SIG-M5 (cell line): ENCODE results near the gene SCYL3.
"Not testable (repeated sequence)": the region's sequence is repeated elsewhere in the genome, so short reads cannot be mapped to it uniquely, and the experiment has no call there.

Experiments used
- DNase-seq: peaks from one replicate; lab custom pipeline; 2025; lab: John Stamatoyannopoulos, UW

The SCYL3 gene

GRCh38 chr1:169893645-169894423 is at the start of gene SCYL3:
Gene SCYL3 (minus strand): TSS chr1:169893896. CDS start chr1:169888840, 5,056 bp downstream.
- DNase-seq: peak; percentile 95

GRCh38 chr1:169941982-169942830 is 48.5 kb upstream of the SCYL3 start:
- no peak for DNase-seq

- no peak for DNase-seq
Measured at GRCh38 chr1:169933984-169934725, 40.5 kb upstream of the SCYL3 start.

- DNase-seq: no peak
Measured at GRCh38 chr1:169931795-169932231, 38.1 kb upstream of the SCYL3 start.

- no peak for DNase-seq
Measured at GRCh38 chr1:169929210-169929526, 35.5 kb upstream of the SCYL3 start.

- DNase-seq: peak; percentile 45
Measured at GRCh38 chr1:169928438-169929209, 34.9 kb upstream of the SCYL3 start.

- DNase-seq: no peak
Measured at GRCh38 chr1:169925505-169926482, 32.1 kb upstream of the SCYL3 start.

GRCh38 chr1:169924829-169925228 is 31.1 kb upstream of the SCYL3 start:
- no peak for DNase-seq

- no peak for DNase-seq
Measured at GRCh38 chr1:169924063-169924462, 30.4 kb upstream of the SCYL3 start.

- DNase-seq: no peak
Measured at GRCh38 chr1:169921080-169921479, 27.4 kb upstream of the SCYL3 start.

- no peak for DNase-seq
Measured at GRCh38 chr1:169918927-169919326, 25.2 kb upstream of the SCYL3 start.

GRCh38 chr1:169918220-169918619 is 24.5 kb upstream of the SCYL3 start:
- not testable (repeated sequence) for DNase-seq

- no peak for DNase-seq
Measured at GRCh38 chr1:169915150-169915549, 21.5 kb upstream of the SCYL3 start.

- no peak for DNase-seq
Measured at GRCh38 chr1:169914531-169914930, 20.8 kb upstream of the SCYL3 start.

- no peak for DNase-seq
Measured at GRCh38 chr1:169909499-169909898, 15.8 kb upstream of the SCYL3 start.

- DNase-seq: no peak
Measured at GRCh38 chr1:169906938-169907337, 13.2 kb upstream of the SCYL3 start.

- no peak for DNase-seq
Measured at GRCh38 chr1:169904834-169905233, 11.1 kb upstream of the SCYL3 start.

- no peak for DNase-seq
Measured at GRCh38 chr1:169902751-169903150, 9.1 kb upstream of the SCYL3 start.

- no peak for DNase-seq
Measured at GRCh38 chr1:169901115-169901514, 7.4 kb upstream of the SCYL3 start.

GRCh38 chr1:169900571-169900970 is 6.9 kb upstream of the SCYL3 start:
- no peak for DNase-seq
